GM12878 (cell line): ENCODE data around the gene USF1. TPM values are rescaled to one million over a fixed set of nuclear protein-coding genes. Genes with fewer than 3 reads are reported as not detected.
A peak's percentile ranks its signal among the peaks of the same experiment; 100 is the strongest.

ENCODE experiments used
- CHD2 ChIP-seq: IDR thresholded peaks from 2 replicates; pipeline ENCODE4 v1.6.1; 2011; ENCODE audit warnings: low read depth, low read length, improper control_type of control experiment, borderline replicate concordance
- ESRRA ChIP-seq: IDR thresholded peaks from 2 replicates; pipeline ENCODE4 v1.6.1; 2012; ENCODE audit warnings: mild to moderate bottlenecking, low read length, improper control_type of control experiment
- HDAC6 ChIP-seq: fragments of 200-600 bp; sonication (generic); IDR thresholded peaks from one replicate; pipeline ENCODE4 v1.8.0; 2017; ENCODE audit warnings: antibody characterized with exemption; ENCODE audit not compliant: unreplicated experiment
- JUNB ChIP-seq: IDR thresholded peaks from 2 replicates; pipeline ENCODE4 v1.6.1; 2016; ENCODE audit warnings: antibody characterized with exemption, mild to moderate bottlenecking
- MEF2A ChIP-seq: IDR thresholded peaks from 2 replicates; pipeline ENCODE4 v1.6.1; 2011; ENCODE audit warnings: low read depth, mild to moderate bottlenecking, low read length, moderate library complexity; ENCODE audit not compliant: insufficient read depth
- MEF2B ChIP-seq: fragments of 450-650 bp; IDR thresholded peaks from 2 replicates; pipeline ENCODE4 v1.6.1; 2018; ENCODE audit warnings: mild to moderate bottlenecking, moderate library complexity; ENCODE audit not compliant: partially characterized antibody, poor library complexity, severe bottlenecking
- MTA3 ChIP-seq: IDR thresholded peaks from 2 replicates; pipeline ENCODE4 v1.6.1; 2012; ENCODE audit warnings: low read length, inconsistent platforms, borderline replicate concordance
- MYC ChIP-seq: IDR thresholded peaks from 2 replicates; pipeline ENCODE4 v1.6.1; 2011; ENCODE audit warnings: mild to moderate bottlenecking, low read length, moderate library complexity, inconsistent platforms; ENCODE audit not compliant: insufficient read depth, insufficient replicate concordance, insufficient read length, severe bottlenecking
- RCOR1 ChIP-seq: conservative IDR thresholded peaks from 2 replicates; pipeline ENCODE4 v1.6.1; 2012; ENCODE audit warnings: low read depth, low read length, improper control_type of control experiment
- TARDBP ChIP-seq: IDR thresholded peaks from 2 replicates; pipeline ENCODE4 v1.6.1; 2016; ENCODE audit warnings: borderline replicate concordance
- TCF12 ChIP-seq: IDR thresholded peaks from 2 replicates; pipeline ENCODE4 v1.6.1; 2011; ENCODE audit warnings: low read depth, mild to moderate bottlenecking, low read length
- YBX1 ChIP-seq: fragments of 450-650 bp; IDR thresholded peaks from 2 replicates; pipeline ENCODE4 v1.6.1; 2016; ENCODE audit warnings: antibody characterized with exemption
- ZBED1 ChIP-seq: IDR thresholded peaks from 2 replicates; pipeline ENCODE4 v1.6.1; 2016; ENCODE audit warnings: borderline replicate concordance
- ZNF274 ChIP-seq: IDR thresholded peaks from one replicate; pipeline ENCODE4 v1.8.0; 2011; ENCODE audit not compliant: insufficient read length, insufficient read depth
- ZSCAN29 ChIP-seq: fragments of 450-650 bp; IDR thresholded peaks from 2 replicates; pipeline ENCODE4 v1.6.1; 2017; ENCODE audit warnings: mild to moderate bottlenecking, moderate library complexity
- polyA plus RNA-seq, 11 experiments: library from polyadenylated mRNA; depleted of rRNA in 4 of 11; unstranded in 6 of 11; stranded (reverse) in 5 of 11; fragments of >200 nt; fragmentation: Nextera tagmentation in 4 of 11; fragmentation: Illumina TruSeq in 1 of 11; extraction: Ambion mirVana in 4 of 11; extraction: Trizol in 1 of 11; gene quantifications; 1 replicate in 1 of 11; 2 replicates in 10 of 11; pipeline versions ENCODE4 v1.2.1 to v1.2.3, GENCODE V29; 2011 to 2016; ENCODE audit warnings: inconsistent platforms in 2 of 11, missing spikeins in 2 of 11, low read depth in 1 of 11
- total RNA-seq, 4 experiments: library from RNA; depleted of rRNA in 3 of 4; stranded (reverse); fragments of >200 nt in 3 of 4; fragmentation: Illumina TruSeq in 1 of 4; extraction: Trizol in 1 of 4; gene quantifications; 2 replicates each; pipeline versions ENCODE4 v1.2.1 to v1.2.3, GENCODE V29; 2013 to 2021
- TF ChIP-seq, protein P1 (sequence below): fragments of 450-650 bp; IDR thresholded peaks from 2 replicates; pipeline ENCODE4 v1.6.1; 2017; ENCODE audit warnings: mild to moderate bottlenecking, moderate library complexity
- TF ChIP-seq, protein P2 (sequence below): fragments of 450-650 bp; IDR thresholded peaks from 2 replicates; pipeline ENCODE4 v1.6.1; 2017; ENCODE audit warnings: borderline replicate concordance
- TF ChIP-seq, protein P3 (sequence below): IDR thresholded peaks from 2 replicates; pipeline ENCODE4 v1.6.1; 2011; ENCODE audit warnings: mild to moderate bottlenecking, low read depth, low read length, moderate library complexity; ENCODE audit not compliant: insufficient replicate concordance
- TF ChIP-seq, protein P4 (sequence below): fragments of 450-650 bp; IDR thresholded peaks from 2 replicates; pipeline ENCODE4 v1.6.1; 2016; ENCODE audit warnings: mild to moderate bottlenecking, moderate library complexity, borderline replicate concordance

USF1 gene
- total and polyA plus RNA-seq, 10 of the 15 experiments (the other 5 are each of a cell fraction or from before 2014, with no cell fraction given): 9.4 to 92.1 (median 53.5) TPM

DNA sequence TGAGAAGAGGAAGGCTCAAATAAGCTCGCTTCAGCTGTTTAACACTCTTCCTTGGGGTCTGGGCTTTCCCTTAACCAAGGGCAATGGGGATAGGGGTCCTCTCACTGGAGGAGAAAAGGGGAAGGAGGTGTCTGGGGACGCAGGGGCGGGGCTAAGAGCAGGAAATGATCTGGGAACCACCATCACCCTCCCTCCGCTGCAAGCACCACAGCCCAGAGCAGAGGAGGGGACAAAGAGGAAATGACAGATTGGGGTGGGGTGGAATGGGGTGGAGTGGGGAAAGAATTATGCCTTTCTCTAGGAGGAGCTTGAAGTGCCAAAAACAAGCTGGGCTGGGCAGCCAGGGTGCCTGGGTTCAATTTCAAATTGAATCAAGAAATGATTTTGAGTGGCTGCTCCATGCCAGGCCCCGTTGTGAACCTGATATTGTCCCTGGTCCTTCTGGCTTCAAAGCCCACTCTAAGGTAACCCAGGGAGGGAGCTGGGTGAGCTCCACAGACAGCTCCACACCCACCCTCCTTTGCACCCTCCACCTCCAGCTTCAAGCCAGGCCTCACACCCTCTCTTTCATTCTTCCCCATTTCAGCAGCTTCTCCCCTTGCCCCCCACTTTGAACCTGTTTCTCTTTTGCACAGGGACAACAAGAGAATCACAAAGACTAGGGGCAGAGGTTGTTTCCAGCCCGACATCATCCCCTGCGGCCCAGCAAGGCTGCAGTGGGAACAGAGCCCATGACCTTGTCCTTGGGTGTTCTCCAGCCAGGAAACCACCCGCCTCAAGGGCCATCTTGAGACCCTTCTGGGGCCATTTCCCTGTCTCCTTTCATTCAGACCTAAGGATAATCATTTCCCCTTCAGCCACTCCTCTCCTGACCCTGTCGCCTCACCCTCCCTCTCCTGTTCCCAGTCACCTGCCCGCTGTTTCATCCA, 22.8 kb upstream of the USF1 start (continued):
- TF ChIP-seq YBX1 (no peak), TCF12 (no peak), RCOR1 (no peak), ZNF274 (no peak), JUNB (no peak), ESRRA (peak; percentile 56; the same call in 1 of the 2 replicates), MTA3 (peak; percentile 88; the same call in 1 of the 2 replicates), MEF2A (no peak), TARDBP (no peak), MYC (no peak), HDAC6 (no peak), CHD2 (no peak), ZSCAN29 (no peak), MEF2B (no peak), ZBED1 (peak; percentile 44; the same call in 1 of the 2 replicates)
- TF ChIP-seq, protein P1, sequence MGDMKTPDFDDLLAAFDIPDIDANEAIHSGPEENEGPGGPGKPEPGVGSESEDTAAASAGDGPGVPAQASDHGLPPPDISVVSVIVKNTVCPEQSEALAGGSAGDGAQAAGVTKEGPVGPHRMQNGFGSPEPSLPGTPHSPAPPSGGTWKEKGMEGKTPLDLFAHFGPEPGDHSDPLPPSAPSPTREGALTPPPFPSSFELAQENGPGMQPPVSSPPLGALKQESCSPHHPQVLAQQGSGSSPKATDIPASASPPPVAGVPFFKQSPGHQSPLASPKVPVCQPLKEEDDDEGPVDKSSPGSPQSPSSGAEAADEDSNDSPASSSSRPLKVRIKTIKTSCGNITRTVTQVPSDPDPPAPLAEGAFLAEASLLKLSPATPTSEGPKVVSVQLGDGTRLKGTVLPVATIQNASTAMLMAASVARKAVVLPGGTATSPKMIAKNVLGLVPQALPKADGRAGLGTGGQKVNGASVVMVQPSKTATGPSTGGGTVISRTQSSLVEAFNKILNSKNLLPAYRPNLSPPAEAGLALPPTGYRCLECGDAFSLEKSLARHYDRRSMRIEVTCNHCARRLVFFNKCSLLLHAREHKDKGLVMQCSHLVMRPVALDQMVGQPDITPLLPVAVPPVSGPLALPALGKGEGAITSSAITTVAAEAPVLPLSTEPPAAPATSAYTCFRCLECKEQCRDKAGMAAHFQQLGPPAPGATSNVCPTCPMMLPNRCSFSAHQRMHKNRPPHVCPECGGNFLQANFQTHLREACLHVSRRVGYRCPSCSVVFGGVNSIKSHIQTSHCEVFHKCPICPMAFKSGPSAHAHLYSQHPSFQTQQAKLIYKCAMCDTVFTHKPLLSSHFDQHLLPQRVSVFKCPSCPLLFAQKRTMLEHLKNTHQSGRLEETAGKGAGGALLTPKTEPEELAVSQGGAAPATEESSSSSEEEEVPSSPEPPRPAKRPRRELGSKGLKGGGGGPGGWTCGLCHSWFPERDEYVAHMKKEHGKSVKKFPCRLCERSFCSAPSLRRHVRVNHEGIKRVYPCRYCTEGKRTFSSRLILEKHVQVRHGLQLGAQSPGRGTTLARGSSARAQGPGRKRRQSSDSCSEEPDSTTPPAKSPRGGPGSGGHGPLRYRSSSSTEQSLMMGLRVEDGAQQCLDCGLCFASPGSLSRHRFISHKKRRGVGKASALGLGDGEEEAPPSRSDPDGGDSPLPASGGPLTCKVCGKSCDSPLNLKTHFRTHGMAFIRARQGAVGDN: no peak
- TF ChIP-seq, protein P2, sequence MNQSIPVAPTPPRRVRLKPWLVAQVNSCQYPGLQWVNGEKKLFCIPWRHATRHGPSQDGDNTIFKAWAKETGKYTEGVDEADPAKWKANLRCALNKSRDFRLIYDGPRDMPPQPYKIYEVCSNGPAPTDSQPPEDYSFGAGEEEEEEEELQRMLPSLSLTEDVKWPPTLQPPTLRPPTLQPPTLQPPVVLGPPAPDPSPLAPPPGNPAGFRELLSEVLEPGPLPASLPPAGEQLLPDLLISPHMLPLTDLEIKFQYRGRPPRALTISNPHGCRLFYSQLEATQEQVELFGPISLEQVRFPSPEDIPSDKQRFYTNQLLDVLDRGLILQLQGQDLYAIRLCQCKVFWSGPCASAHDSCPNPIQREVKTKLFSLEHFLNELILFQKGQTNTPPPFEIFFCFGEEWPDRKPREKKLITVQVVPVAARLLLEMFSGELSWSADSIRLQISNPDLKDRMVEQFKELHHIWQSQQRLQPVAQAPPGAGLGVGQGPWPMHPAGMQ: no peak
- TF ChIP-seq, protein P3, sequence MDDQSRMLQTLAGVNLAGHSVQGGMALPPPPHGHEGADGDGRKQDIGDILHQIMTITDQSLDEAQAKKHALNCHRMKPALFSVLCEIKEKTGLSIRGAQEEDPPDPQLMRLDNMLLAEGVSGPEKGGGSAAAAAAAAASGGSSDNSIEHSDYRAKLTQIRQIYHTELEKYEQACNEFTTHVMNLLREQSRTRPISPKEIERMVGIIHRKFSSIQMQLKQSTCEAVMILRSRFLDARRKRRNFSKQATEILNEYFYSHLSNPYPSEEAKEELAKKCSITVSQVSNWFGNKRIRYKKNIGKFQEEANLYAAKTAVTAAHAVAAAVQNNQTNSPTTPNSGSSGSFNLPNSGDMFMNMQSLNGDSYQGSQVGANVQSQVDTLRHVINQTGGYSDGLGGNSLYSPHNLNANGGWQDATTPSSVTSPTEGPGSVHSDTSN: no peak
- TF ChIP-seq, protein P4, sequence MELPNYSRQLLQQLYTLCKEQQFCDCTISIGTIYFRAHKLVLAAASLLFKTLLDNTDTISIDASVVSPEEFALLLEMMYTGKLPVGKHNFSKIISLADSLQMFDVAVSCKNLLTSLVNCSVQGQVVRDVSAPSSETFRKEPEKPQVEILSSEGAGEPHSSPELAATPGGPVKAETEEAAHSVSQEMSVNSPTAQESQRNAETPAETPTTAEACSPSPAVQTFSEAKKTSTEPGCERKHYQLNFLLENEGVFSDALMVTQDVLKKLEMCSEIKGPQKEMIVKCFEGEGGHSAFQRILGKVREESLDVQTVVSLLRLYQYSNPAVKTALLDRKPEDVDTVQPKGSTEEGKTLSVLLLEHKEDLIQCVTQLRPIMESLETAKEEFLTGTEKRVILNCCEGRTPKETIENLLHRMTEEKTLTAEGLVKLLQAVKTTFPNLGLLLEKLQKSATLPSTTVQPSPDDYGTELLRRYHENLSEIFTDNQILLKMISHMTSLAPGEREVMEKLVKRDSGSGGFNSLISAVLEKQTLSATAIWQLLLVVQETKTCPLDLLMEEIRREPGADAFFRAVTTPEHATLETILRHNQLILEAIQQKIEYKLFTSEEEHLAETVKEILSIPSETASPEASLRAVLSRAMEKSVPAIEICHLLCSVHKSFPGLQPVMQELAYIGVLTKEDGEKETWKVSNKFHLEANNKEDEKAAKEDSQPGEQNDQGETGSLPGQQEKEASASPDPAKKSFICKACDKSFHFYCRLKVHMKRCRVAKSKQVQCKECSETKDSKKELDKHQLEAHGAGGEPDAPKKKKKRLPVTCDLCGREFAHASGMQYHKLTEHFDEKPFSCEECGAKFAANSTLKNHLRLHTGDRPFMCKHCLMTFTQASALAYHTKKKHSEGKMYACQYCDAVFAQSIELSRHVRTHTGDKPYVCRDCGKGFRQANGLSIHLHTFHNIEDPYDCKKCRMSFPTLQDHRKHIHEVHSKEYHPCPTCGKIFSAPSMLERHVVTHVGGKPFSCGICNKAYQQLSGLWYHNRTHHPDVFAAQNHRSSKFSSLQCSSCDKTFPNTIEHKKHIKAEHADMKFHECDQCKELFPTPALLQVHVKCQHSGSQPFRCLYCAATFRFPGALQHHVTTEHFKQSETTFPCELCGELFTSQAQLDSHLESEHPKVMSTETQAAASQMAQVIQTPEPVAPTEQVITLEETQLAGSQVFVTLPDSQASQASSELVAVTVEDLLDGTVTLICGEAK: peak; percentile 66; the same call in 1 of the 2 replicates
